ENCODE results near the gene CLCN7.

The CLCN7 gene

GRCh38 chr16:1502092-1503004 is 27.5 kb upstream of the CLCN7 start:
- FAIRE-seq (no peak), DNase-seq (ENCODE audit: insufficient read length, low spot score) (no peak)

- DNase-seq (ENCODE audit: insufficient read length, low spot score) (no peak), FAIRE-seq (no peak)
Measured at GRCh38 chr16:1501630-1502029, 26.8 kb upstream of the CLCN7 start.

- DNase-seq (ENCODE audit: insufficient read length, low spot score), result no peak
- no peak for FAIRE-seq
Measured at GRCh38 chr16:1500465-1501150, 25.8 kb upstream of the CLCN7 start.

- FAIRE-seq (no peak), DNase-seq (ENCODE audit: insufficient read length, low spot score) (no peak)
Measured at GRCh38 chr16:1499756-1500464, 25.1 kb upstream of the CLCN7 start.

DNA sequence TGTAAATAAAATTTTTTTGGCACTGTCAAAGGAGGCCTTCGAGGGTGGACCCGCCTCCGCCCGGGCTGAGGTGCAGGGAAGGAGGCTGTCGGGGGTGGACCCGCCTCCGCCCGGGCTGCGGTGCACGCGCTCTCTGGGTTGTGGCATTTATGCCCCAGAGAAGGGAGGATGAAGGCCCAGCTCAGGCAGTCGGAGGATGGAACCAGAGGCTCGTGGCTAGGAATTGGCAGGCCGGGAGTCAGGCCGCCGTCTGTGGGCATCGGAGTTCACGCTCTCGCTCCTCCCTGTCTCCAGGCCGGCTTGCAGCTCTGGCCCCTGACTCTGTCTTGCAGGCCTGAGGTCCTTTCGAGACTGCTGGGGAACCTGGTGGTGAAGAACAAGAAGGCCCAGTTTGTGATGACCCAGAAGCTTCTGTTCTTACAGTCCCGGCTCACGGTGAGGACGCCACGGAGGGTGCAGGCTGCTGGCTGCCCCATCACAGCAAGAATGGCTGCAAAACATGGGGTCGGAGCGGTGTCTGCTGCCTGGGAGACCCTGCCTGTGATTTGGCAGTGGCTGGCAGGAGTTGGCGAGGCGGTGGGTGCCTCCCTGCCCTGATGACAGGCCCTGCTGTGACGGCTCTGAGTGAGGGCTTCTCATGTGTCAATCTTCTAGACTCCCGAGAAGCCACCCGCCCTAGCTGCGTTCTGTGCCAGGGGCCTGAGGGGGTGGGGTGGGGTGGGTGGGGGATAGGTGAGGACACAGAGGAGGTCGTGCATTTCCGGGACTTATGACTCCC is 24.3 kb upstream of the CLCN7 start:
- FAIRE-seq, result no peak
- no peak for DNase-seq (ENCODE audit: insufficient read length, low spot score)

DNA sequence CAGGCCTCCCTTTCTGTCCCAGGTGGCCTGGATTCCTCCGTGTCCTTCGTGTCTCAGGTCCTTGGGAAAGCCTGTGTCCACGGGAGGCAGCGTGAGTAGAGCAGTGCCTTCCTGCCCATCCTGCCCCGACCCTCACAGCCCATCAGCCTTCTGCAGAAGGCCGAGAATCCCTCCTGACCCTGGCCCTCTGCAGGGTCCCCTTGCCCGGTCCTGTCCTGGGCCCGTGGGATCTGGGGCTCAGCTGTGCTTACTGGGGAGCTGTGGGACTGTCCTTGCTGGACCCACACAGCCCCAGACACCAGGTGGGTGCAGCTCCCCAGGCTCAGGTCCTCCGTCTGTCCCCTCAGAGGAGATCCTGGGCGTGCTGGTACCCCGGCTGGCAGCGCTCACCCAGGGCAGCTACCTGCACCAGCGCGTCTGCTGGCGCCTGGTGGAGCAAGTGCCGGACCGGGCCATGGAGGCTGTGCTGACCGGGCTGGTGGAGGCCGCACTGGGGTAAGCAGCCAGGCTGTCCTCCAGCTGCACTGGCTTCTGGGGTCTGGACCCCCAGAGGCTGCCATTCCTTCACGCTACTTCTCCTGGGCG is 22.3 kb upstream of the CLCN7 start:
- DNase-seq (ENCODE audit: insufficient read length, low spot score) (no peak), FAIRE-seq (no peak)

DNA sequence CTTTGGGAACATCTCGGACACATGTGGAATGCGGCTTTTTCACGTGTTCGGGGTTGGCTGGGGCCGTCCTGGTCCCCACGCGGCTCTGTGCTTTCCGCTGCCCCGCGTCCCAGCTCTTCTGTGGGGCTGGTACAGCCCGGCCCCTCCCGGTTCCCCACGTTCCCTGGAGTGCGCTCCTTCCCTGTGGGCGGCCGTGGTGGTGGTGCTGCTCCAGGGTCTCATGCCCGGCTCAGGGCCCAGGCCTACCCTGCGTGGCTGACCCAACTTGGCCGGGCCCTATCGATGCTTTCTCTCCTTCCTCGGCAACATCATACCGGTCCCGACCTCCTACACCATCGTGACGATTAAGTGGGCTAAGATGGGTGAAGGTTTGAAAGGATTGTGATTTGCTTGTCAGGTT is 21.6 kb upstream of the CLCN7 start:
- DNase-seq (ENCODE audit: insufficient read length, low spot score), result no peak
- no peak for FAIRE-seq

DNA sequence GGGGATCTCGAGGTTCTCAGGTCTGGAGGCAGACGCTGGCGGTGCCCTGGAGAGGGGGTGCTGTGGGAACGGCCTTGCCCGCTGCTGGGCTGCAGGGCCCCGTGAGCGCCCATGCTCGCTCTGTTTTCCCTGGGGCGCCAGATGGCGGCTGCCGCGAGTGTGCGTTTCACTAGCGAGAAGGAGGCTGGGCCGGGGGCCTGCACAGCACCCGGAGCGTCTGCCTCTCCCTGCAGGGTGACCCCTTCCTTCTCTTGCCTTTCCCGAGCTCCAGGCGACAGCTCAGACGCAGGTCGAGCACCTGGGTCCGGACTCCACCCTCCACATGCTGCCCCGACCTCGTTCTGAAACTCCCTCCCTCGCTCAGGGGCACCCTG is 21.0 kb upstream of the CLCN7 start:
- DNase-seq (ENCODE audit: insufficient read length, low spot score), result no peak
- no peak for FAIRE-seq

DNA sequence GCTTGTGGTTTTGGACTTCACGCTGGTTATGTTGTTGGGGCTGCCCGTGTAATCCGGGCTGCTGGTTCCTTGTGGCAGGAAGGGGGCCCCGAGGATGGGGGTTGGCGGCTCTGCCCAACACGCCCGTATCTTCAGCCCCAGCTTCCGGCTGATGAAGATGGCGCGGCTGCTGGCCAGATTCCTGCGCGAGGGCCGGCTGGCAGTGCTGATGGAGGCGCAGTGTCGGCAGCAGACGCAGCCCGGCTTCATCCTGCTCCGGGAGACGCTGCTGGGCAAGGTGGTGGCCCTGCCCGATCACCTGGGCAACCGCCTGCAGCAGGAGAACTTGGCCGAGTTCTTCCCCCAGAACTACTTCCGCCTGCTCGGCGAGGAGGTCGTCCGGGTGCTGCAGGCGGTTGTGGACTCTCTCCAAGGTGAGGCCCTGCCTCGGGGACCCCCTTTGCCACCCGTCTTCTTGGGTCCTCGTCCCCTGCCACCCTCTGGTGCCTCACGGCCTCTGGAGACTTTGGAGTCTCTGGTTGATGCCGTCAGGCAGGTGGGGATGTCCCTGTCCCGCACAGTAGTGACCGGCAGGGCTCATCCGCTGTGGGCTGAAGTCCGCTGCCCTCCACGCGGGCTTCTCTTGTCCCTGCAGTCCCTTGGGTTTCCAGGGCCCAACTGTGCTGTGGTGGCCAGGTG is 20.5 kb upstream of the CLCN7 start:
- DNase-seq (ENCODE audit: insufficient read length, low spot score) (no peak), FAIRE-seq (no peak)

DNA sequence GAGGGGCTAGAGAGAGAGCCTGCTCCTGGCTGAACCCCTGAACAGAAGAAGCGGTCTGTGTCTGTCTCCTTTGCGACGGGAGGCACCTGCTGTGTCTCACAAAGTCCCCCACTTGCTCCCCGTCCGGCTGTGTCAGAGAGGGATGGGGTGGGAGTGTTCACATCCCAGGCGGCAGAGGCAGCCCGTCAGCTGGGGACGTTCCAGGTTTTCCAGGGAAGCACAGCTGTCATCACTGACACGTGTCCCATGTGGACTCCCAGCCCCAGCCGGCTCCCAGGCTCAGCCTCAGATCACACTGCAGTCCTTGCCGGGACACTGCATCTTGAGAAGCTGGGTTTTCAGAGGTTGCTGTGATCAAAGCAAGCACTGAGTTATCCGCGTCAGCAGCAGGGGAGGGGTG is 19.9 kb upstream of the CLCN7 start:
- no peak for FAIRE-seq

GRCh38 chr16:1494129-1494640 is 19.4 kb upstream of the CLCN7 start:
- FAIRE-seq (no peak), DNase-seq (ENCODE audit: insufficient read length, low spot score) (peak; percentile 45)

More for the DNA sequence above, 19.9 kb upstream of the CLCN7 start:
- DNase-seq (ENCODE audit: insufficient read length, low spot score), result no peak

- no peak for FAIRE-seq
Measured at GRCh38 chr16:1493746-1494094, 18.9 kb upstream of the CLCN7 start.

GRCh38 chr16:1492923-1493745 is 18.3 kb upstream of the CLCN7 start, which contains the start of gene TELO2:
TSS of gene TELO2 (plus strand) at chr16:1493360. CDS start at chr16:1494282, 922 bp downstream.
- FAIRE-seq (peak; percentile 91), DNase-seq (ENCODE audit: insufficient read length, low spot score) (peak; percentile 91)

More at GRCh38 chr16:1493746-1494094, 18.9 kb upstream of the CLCN7 start:
- DNase-seq (ENCODE audit: insufficient read length, low spot score), result peak; percentile 18

DNA sequence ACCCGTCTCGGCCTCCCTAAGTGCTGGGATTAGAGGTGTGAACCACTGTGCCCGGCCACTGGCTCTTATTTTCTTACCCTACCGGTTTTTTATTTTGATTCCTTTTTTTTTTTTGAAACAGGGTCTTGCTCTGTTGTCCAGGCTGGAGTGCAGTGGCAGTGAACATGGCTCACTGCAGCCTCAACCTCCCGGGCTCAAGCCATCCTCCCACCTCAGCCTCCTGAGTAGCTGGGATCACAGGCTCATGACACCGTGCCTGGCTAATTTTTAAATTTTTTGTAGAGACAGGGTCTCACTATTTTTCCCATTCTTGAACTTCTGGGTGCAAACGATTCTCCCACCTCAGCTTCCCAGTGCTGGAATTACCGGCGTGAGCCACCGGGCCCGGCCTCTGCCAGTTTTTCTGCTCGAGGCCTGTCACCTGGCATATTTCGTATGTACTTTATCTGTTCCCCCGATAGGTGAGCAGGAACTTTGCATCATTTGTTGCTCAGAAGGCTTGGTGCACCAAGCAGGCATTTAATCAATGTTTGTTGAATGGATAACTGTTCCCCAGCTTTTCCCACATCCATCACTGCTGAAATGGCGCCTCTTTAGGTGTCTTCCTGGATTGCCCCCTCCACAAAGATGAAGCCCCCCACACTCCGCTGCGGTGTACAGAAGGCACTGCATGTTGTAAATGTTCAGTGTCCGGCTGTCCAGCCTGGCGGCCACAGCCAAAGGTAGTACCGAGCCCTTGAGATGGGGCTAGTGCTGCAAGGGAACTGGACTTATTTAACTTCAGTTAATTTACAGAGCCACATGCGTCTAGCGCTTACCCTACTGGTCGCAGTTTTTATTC is 17.5 kb upstream of the CLCN7 start:
- DNase-seq (ENCODE audit: insufficient read length, low spot score) (no peak), FAIRE-seq (no peak)

DNA sequence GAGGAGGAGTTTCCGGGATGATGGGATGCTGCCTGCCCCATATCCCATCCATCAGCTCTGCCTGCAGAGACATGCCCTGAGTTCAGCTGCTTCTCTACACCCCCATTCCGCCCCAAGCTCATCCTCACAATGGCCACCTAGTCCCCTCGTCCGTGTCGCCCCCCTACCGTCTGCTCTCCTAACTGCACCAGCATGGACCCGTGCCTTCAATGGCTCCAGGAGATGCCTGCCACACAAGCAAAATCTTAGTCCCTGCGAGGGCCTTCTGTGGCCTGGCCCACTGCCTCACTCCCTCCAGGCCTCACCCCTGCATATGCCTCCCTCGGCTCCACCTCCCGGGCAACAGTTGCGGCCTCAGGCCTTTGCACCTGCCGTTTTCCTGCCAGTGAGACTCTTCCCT is 16.5 kb upstream of the CLCN7 start:
- FAIRE-seq (peak; percentile 9), DNase-seq (ENCODE audit: insufficient read length, low spot score) (no peak)

DNA sequence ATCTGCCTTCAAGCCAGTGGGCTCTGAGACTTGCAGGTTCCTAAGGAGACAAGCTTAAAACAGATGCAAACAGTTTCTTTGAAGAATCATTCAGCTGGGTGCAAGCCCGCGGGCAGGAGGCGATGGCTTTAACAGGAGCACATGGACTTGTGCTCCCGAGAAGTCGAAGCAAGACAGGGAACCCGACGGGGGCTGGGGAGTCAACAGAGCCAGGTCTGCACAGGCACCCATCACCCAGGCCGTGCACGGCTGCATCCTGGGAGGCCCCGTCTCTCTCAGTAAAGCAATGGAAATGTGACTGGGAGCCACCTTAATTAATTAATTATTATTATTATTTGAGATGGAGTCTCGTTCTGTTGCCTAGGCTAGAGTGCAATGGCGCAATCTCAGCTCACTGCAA is 14.2 kb upstream of the CLCN7 start:
- DNase-seq (ENCODE audit: insufficient read length, low spot score) (no peak), FAIRE-seq (no peak)

DNA sequence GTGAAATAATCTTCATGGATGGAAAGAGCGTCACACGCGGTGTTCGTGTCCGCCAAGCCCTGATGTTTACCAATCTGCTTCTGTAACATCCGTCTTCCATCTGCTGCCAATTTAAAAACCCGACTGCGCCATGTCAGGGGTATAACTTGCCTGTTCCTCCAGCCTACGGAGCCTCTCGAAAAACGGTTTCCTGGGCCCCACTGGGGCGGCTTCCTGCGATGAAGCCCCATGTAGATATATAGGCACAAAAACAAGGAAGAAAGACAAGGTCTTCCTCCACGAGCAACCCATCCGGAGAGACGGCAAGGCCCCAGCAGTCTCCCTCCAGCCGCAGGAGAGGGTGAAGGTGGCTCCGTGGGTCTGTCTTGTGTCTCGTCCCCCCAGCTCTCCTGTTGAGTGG is 13.8 kb upstream of the CLCN7 start, which contains the start of gene PTX4:
PTX4 (minus strand) TSS at position 326 of the 400 bp plus-strand sequence; CDS start at position 291, 35 bp downstream.
- FAIRE-seq, result no peak
- no peak for DNase-seq (ENCODE audit: insufficient read length, low spot score)

Measured in HTR-8/SVneo (cell line).